ENCODE data around the gene PLD4.
"Not testable (repeated sequence)": the region's sequence is repeated elsewhere in the genome, so short reads cannot be mapped to it uniquely, and the experiment has no call there.

PLD4 gene

GRCh38 chr14:104924421-104925213, at the start of gene PLD4:
Gene PLD4, plus strand, starts transcription at chr14:104924879. Its CDS starts 2,262 bp downstream, at chr14:104927141.
- DNase-seq (ENCODE audit: low read depth, low spot score), result no peak

DNA sequence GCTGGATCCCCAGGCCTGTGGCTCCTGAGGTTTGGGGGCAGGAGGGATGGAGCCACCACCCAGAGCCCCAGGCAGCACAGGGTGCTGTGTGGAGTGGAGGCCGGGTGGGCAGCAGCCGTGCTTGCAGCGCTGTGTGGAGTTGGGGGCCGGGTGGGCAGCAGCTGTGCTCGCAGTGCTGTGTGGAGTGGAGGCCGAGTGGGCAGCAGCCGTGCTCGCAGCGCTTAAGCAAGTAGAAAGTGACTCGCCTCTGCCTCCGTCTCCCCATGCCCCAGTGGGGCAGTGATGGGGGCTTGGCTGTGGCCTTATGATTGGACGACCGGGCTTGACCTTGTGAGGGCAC, 49.3 kb upstream of the PLD4 start:
- no peak for DNase-seq (ENCODE audit: low read depth, low spot score)

- no peak for DNase-seq (ENCODE audit: low read depth, low spot score)
These were observed 48.9 kb upstream of the PLD4 start for GRCh38 chr14:104875811-104876210.

DNA sequence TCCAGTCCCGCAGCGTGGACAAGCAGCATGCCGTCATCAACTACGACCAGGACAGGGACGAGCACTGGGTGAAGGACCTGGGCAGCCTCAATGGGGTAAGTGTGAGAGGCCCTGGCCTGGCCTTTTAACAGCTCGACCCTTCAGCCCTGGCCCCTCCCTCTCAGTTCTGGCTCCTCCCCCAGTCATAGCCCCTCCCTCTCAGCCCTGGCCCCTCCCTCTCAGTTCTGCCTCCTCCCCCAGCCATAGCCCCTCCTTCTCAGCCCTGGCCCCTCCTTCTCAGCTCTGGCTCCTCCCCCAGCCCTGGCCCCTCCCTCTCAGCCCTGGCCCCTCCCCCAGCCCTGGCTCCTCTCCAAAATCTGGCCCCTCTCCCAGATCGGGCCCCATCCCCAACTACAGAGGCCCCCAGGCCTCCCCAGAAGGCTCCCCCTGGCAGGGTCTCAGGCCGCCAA, 48.4 kb upstream of the PLD4 start:
- no peak for DNase-seq (ENCODE audit: low read depth, low spot score)

DNA sequence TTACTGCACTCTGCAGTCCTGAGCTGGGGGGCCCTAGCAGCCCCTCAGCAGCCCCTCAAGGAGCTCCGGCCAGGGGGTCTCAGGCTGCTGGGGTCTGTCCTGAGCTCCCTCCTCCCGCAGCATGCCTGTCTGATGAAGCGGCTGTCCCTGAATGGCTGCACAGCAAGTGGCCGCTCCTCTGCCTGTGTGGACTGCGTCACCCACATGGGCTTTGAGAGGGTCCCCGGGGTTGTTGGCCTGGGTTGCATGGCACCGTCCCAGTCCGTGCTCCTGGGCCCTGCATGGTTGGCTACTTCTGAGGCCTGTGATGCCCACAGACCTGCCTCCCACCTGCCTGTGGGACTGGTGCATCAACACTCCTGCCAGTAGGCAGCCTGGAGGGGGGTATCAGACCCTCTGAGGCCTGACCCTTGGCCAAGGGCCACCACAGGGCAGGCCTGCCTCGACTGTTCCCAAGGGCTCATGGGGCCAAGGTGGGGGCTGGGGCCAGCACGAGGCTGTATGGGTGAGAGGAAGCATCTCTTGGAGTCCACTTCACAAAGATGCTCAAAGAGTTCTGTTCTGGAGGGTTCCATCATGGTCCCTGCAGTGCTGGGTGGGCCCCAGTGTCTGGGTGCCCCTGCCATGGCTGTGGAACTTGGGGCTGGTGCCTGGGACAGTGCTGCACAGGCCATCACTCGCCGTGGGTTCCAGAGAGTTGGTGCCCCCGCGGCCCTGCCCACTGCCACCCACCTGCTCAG, 47.4 kb upstream of the PLD4 start:
- no peak for DNase-seq (ENCODE audit: low read depth, low spot score)

GRCh38 chr14:104877806-104878550, 46.7 kb upstream of the PLD4 start:
- no peak for DNase-seq (ENCODE audit: low read depth, low spot score)

DNA sequence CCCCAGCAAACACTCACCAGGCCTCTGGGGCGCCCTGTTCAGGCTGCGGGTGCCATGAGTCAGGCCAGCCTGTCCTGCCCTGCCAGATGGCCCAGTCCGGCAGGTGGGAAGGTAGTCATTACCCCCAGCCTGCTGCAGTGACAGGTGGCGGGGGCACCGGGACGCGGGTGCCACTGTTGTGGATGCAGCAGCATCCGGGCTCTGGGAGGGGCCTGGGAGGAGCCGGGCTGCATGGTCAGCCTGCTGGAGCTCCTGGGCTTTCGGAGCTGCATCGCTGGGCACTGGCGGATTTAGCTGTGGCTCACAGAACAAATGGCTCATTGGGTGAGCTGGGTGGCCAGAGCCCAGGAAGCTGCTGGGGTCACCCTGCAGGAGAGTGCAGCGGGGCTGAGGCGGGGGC, 46.1 kb upstream of the PLD4 start:
- DNase-seq (ENCODE audit: low read depth, low spot score), result no peak

- no peak for DNase-seq (ENCODE audit: low read depth, low spot score)
These were observed 45.3 kb upstream of the PLD4 start for GRCh38 chr14:104879201-104879982.

GRCh38 chr14:104879983-104880565, 44.6 kb upstream of the PLD4 start:
- no peak for DNase-seq (ENCODE audit: low read depth, low spot score)

GRCh38 chr14:104880584-104881210, 44.0 kb upstream of the PLD4 start:
- no peak for DNase-seq (ENCODE audit: low read depth, low spot score)

DNA sequence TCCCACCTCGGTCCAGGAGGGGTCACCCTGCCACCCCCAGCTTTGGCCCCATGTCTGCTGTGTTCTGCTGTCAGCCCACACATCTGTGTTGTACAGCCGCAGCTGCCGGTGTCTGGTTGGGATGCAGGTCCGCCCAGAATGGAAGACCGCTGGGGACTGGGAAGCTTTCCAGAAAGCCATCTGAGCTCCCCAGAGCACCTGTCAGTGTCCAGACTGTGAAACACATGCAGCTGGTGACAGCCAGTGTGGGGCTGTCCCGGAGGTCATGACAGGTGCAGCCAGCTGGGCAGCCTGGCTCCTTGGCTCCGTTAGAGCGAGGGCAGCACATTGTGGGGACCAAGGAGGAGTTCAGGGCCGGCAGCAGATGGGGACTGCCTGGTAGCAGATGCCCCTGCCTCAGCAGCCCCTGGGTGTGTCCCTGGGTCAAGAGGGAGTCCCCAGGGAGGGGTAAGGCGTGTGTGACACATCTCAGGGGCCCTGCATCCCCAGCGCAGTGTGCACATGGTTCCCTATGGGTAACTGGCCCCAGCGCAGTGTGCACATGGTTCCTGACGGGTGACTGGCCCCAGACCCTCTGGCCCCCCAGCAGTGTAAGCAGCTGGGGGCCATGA, 43.2 kb upstream of the PLD4 start:
- no peak for DNase-seq (ENCODE audit: low read depth, low spot score)

DNA sequence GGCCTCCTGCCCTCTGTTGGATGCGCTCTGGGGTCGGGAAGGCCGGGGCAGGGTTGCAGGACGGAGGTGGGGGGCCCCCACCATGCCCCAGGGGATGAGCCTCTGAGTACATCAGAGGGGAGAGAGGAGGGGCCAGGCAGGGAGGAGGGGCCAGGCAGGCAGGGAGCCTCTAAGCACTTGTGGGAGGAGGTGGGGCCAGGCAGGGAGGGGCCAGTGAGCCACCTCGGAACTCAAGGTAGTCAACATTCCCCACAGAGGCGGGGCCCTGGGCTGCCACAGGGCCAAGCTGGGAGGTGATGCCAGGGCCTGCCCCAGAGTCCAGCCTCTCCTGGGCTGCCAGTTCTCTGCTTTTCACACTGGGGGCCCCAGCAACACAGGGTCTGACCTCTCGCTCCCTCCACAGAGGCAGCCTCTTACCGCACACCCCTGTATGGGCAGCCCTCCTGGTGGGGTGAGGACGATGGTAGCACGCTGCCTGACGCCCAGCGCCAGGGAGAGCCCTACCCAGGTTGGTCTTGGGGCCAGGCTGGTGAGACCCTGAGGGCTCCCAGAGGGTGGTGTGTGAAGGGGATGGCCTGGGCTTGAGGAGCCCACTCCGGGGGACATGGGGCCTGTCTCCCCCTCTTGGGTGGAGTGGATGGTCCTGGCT, 42.2 kb upstream of the PLD4 start:
- DNase-seq (ENCODE audit: low read depth, low spot score), result no peak

DNA sequence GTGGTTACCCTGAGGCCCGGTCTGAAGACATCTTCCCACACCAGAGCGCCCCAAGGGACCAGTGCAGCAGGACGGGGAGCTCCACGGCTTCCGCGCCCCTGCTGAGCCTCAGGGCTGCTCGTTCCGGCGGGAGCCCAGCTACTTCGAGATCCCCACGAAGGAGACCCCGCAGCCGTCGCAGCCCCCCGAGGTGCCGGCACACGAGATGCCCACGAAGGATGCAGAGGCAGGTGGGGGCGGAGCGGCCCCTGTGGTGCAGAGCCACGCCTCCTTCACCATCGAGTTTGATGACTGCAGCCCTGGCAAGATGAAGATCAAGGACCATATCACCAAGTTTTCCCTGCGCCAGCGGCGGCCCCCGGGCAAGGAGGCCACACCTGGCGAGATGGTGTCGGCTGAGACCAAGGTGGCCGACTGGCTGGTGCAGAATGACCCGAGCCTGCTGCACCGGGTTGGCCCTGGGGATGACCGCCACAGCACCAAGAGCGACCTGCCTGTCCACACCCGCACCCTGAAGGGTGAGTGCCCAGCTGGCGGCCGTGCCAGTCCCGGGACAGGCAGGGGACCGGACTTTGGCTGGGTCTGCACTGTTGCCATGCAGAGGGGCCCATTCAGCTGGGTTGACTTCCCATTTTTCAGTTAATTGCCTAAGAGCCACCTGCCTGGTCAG, 41.6 kb upstream of the PLD4 start:
- no peak for DNase-seq (ENCODE audit: low read depth, low spot score)

GRCh38 chr14:104883681-104884361, 40.9 kb upstream of the PLD4 start:
- DNase-seq (ENCODE audit: low read depth, low spot score), result no peak

DNA sequence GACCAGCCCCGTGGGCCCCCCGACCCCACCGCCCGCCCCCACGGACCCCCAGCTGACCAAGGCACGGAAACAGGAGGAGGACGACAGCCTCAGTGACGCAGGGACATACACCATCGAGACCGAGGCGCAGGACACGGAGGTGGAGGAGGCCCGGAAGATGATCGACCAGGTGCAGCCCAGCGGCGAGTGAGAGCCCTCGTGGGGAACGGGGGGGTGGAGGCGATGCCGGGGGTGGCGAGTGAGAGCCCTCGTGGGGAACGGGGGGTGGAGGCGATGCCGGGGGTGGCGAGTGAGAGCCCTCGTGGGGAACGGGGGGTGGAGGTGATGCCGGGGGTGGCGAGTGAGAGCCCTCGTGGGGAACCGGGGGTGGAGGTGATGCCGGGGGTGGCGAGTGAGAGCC, 40.3 kb upstream of the PLD4 start:
- not testable (repeated sequence) for DNase-seq (ENCODE audit: low read depth, low spot score)

- DNase-seq (ENCODE audit: low read depth, low spot score), result no peak
These were observed 39.4 kb upstream of the PLD4 start for GRCh38 chr14:104885031-104885972.

- DNase-seq (ENCODE audit: low read depth, low spot score), result no peak
These were observed 38.5 kb upstream of the PLD4 start for GRCh38 chr14:104885973-104886689.

Measured in iPS DF 19.7 (cell line).